ENCODE measurements around the gene DLX6.

Gene DLX6

GRCh38 chr7:97004247-97005182, 838 bp upstream of the DLX6 start:
- H3K27ac ChIP-seq (ENCODE audit: low read depth, low read length) = no peak overlapping the region
- H3K4me1 ChIP-seq (ENCODE audit: control insufficient read depth, insufficient read depth, low read length) = peaks cover 40% of the 10 kb centered on the region
- peaks cover 95% of the 10 kb centered on the region for H3K27me3 ChIP-seq (ENCODE audit: control insufficient read depth, insufficient read depth, low read length)
- no peaks in the 10 kb centered on the region for H3K36me3 ChIP-seq (ENCODE audit: control insufficient read depth, insufficient read depth, low read length)
- peak overlapping the region; percentile 63 for H3K4me3 ChIP-seq (ENCODE audit: low read depth, low read length)
- no peak overlapping the region for H3K9ac ChIP-seq (ENCODE audit: low read depth, low read length)
- no peaks in the 10 kb centered on the region for H3K9me3 ChIP-seq (ENCODE audit: control insufficient read depth, insufficient read depth, low read length)

GRCh38 chr7:97006055-97006815, 882 bp downstream of the DLX6 start:
- H3K4me1 ChIP-seq (ENCODE audit: control insufficient read depth, insufficient read depth, low read length) = peaks cover 28% of the 10 kb centered on the region
- H3K27ac ChIP-seq (ENCODE audit: low read depth, low read length) = no peak overlapping the region
- peaks cover 95% of the 10 kb centered on the region for H3K27me3 ChIP-seq (ENCODE audit: control insufficient read depth, insufficient read depth, low read length)
- no peak overlapping the region for H3K9ac ChIP-seq (ENCODE audit: low read depth, low read length)
- H3K4me3 ChIP-seq (ENCODE audit: low read depth, low read length) = peak overlapping the region; percentile 63
- H3K9me3 ChIP-seq (ENCODE audit: control insufficient read depth, insufficient read depth, low read length) = no peaks in the 10 kb centered on the region
- H3K36me3 ChIP-seq (ENCODE audit: control insufficient read depth, insufficient read depth, low read length) = no peaks in the 10 kb centered on the region

GRCh38 chr7:97006816-97007582, 1.6 kb downstream of the DLX6 start:
- H3K36me3 ChIP-seq (ENCODE audit: control insufficient read depth, insufficient read depth, low read length) = no peaks in the 10 kb centered on the region
- no peak overlapping the region for H3K27ac ChIP-seq (ENCODE audit: low read depth, low read length)
- peaks cover 20% of the 10 kb centered on the region for H3K4me1 ChIP-seq (ENCODE audit: control insufficient read depth, insufficient read depth, low read length)
- peaks cover 95% of the 10 kb centered on the region for H3K27me3 ChIP-seq (ENCODE audit: control insufficient read depth, insufficient read depth, low read length)
- H3K4me3 ChIP-seq (ENCODE audit: low read depth, low read length) = peak overlapping the region; percentile 63
- no peaks in the 10 kb centered on the region for H3K9me3 ChIP-seq (ENCODE audit: control insufficient read depth, insufficient read depth, low read length)
- no peak overlapping the region for H3K9ac ChIP-seq (ENCODE audit: low read depth, low read length)

GRCh38 chr7:97007583-97007861, 2.2 kb downstream of the DLX6 start:
- Histone ChIP-seq H3K9me3 (ENCODE audit: control insufficient read depth, insufficient read depth, low read length) (no peaks in the 10 kb centered on the region), H3K27me3 (ENCODE audit: control insufficient read depth, insufficient read depth, low read length) (peaks cover 95% of the 10 kb centered on the region), H3K9ac (ENCODE audit: low read depth, low read length) (no peak overlapping the region), H3K4me3 (ENCODE audit: low read depth, low read length) (no peak overlapping the region), H3K4me1 (ENCODE audit: control insufficient read depth, insufficient read depth, low read length) (peaks cover 16% of the 10 kb centered on the region; the same call in 1 of the 2 replicates), H3K27ac (ENCODE audit: low read depth, low read length) (no peak overlapping the region), H3K36me3 (ENCODE audit: control insufficient read depth, insufficient read depth, low read length) (no peaks in the 10 kb centered on the region)

- H3K27ac ChIP-seq (ENCODE audit: low read depth, low read length) = no peak overlapping the region
- H3K4me1 ChIP-seq (ENCODE audit: control insufficient read depth, insufficient read depth, low read length) = peaks cover 12% of the 10 kb centered on the region; the same call in 1 of the 2 replicates
- H3K27me3 ChIP-seq (ENCODE audit: control insufficient read depth, insufficient read depth, low read length) = peaks cover 95% of the 10 kb centered on the region
- H3K9me3 ChIP-seq (ENCODE audit: control insufficient read depth, insufficient read depth, low read length) = no peaks in the 10 kb centered on the region
- H3K9ac ChIP-seq (ENCODE audit: low read depth, low read length) = no peak overlapping the region
- H3K36me3 ChIP-seq (ENCODE audit: control insufficient read depth, insufficient read depth, low read length) = no peaks in the 10 kb centered on the region
- H3K4me3 ChIP-seq (ENCODE audit: low read depth, low read length) = no peak overlapping the region
Observed at GRCh38 chr7:97008275-97008917, 3.0 kb downstream of the DLX6 start.

GRCh38 chr7:97009753-97010732, 4.7 kb downstream of the DLX6 start:
- Histone ChIP-seq H3K27me3 (ENCODE audit: control insufficient read depth, insufficient read depth, low read length) (peaks cover 95% of the 10 kb centered on the region), H3K9ac (ENCODE audit: low read depth, low read length) (no peak overlapping the region), H3K4me1 (ENCODE audit: control insufficient read depth, insufficient read depth, low read length) (peaks cover 8% of the 10 kb centered on the region; the same call in 1 of the 2 replicates), H3K4me3 (ENCODE audit: low read depth, low read length) (no peak overlapping the region), H3K9me3 (ENCODE audit: control insufficient read depth, insufficient read depth, low read length) (no peaks in the 10 kb centered on the region), H3K36me3 (ENCODE audit: control insufficient read depth, insufficient read depth, low read length) (no peaks in the 10 kb centered on the region), H3K27ac (ENCODE audit: low read depth, low read length) (no peak overlapping the region)

GRCh38 chr7:97011104-97011503, 5.8 kb downstream of the DLX6 start:
- Histone ChIP-seq H3K9me3 (ENCODE audit: control insufficient read depth, insufficient read depth, low read length) (no peaks in the 10 kb centered on the region), H3K36me3 (ENCODE audit: control insufficient read depth, insufficient read depth, low read length) (no peaks in the 10 kb centered on the region), H3K27ac (ENCODE audit: low read depth, low read length) (no peak overlapping the region), H3K9ac (ENCODE audit: low read depth, low read length) (no peak overlapping the region), H3K4me1 (ENCODE audit: control insufficient read depth, insufficient read depth, low read length) (peaks cover 8% of the 10 kb centered on the region; the same call in 1 of the 2 replicates), H3K4me3 (ENCODE audit: low read depth, low read length) (no peak overlapping the region), H3K27me3 (ENCODE audit: control insufficient read depth, insufficient read depth, low read length) (peaks cover 98% of the 10 kb centered on the region)

- H3K27ac ChIP-seq (ENCODE audit: low read depth, low read length) = no peak overlapping the region
- no peak overlapping the region for H3K9ac ChIP-seq (ENCODE audit: low read depth, low read length)
- H3K4me1 ChIP-seq (ENCODE audit: control insufficient read depth, insufficient read depth, low read length) = peaks cover 6% of the 10 kb centered on the region; the same call in 1 of the 2 replicates
- no peaks in the 10 kb centered on the region for H3K36me3 ChIP-seq (ENCODE audit: control insufficient read depth, insufficient read depth, low read length)
- peaks cover 100% of the 10 kb centered on the region for H3K27me3 ChIP-seq (ENCODE audit: control insufficient read depth, insufficient read depth, low read length)
- no peak overlapping the region for H3K4me3 ChIP-seq (ENCODE audit: low read depth, low read length)
- no peaks in the 10 kb centered on the region for H3K9me3 ChIP-seq (ENCODE audit: control insufficient read depth, insufficient read depth, low read length)
Observed at GRCh38 chr7:97011536-97012364, 6.4 kb downstream of the DLX6 start.

GRCh38 chr7:97012365-97013133, 7.2 kb downstream of the DLX6 start:
- H3K27me3 ChIP-seq (ENCODE audit: control insufficient read depth, insufficient read depth, low read length) = peaks cover 100% of the 10 kb centered on the region

More at GRCh38 chr7:97012365-97013133, 7.2 kb downstream of the DLX6 start:
- Histone ChIP-seq H3K4me3 (ENCODE audit: low read depth, low read length) (no peak overlapping the region), H3K4me1 (ENCODE audit: control insufficient read depth, insufficient read depth, low read length) (peaks cover 6% of the 10 kb centered on the region; the same call in 1 of the 2 replicates), H3K27ac (ENCODE audit: low read depth, low read length) (no peak overlapping the region), H3K9ac (ENCODE audit: low read depth, low read length) (no peak overlapping the region), H3K9me3 (ENCODE audit: control insufficient read depth, insufficient read depth, low read length) (no peaks in the 10 kb centered on the region), H3K36me3 (ENCODE audit: control insufficient read depth, insufficient read depth, low read length) (no peaks in the 10 kb centered on the region)

All from HUES48 (cell line).